GM12865 (cell line): ENCODE results near the gene SPPL3.

ENCODE experiments used
- DNase-seq: peaks from one replicate; pipeline ENCODE4 v3.0.0; 2010; ENCODE audit warnings: low read depth
- H3K4me3 ChIP-seq: 2 replicates; pipeline ENCODE4 v1.5.1; 2011; ENCODE audit warnings: mild to moderate bottlenecking, low read depth, low read length, control low read depth
- CTCF ChIP-seq: IDR thresholded peaks from 2 replicates; pipeline ENCODE4 v1.5.1; 2011; ENCODE audit warnings: low read length, control low read depth, low read depth, inconsistent platforms; ENCODE audit not compliant: insufficient read depth; ENCODE audit errors: missing control alignments

Gene SPPL3

DNA sequence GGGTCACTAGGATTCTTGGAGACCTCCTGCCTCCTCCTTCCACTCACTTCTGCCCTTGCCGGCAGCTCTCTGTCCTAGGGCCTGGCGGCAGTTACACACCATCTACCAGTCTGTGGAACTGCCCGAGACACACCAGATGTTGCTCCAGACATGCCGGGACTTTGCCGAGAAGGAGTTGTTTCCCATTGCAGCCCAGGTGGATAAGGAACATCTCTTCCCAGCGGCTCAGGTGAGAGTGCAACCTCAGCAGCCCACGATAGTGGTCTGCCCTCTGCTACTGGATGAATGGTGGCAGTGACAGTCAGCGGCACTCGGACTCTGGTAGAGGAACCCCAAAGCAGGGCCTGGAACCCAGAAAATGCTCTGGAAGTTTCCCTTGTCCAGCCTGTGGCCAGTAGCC is 177.2 kb downstream of the SPPL3 start:
- no peak for TF ChIP-seq CTCF
- DNase-seq = no peak
- no peak overlapping the region for H3K4me3 ChIP-seq

DNA sequence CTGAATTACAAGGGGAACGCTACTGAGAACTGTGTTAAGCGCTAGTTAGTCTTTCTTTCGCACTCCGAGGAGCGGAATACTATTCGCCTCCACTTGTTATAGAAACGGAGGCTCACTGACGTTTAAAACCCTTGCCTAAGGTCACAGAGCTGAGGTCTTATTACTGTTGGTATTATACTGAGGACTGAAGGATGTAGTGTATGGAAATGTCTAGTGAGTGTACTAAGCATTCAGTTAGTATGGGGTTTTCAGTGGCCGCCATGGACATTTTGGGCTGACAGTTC is 177.7 kb downstream of the SPPL3 start:
- peak overlapping the region; percentile 62 for H3K4me3 ChIP-seq
- TF ChIP-seq CTCF = no peak
- no peak for DNase-seq

DNA sequence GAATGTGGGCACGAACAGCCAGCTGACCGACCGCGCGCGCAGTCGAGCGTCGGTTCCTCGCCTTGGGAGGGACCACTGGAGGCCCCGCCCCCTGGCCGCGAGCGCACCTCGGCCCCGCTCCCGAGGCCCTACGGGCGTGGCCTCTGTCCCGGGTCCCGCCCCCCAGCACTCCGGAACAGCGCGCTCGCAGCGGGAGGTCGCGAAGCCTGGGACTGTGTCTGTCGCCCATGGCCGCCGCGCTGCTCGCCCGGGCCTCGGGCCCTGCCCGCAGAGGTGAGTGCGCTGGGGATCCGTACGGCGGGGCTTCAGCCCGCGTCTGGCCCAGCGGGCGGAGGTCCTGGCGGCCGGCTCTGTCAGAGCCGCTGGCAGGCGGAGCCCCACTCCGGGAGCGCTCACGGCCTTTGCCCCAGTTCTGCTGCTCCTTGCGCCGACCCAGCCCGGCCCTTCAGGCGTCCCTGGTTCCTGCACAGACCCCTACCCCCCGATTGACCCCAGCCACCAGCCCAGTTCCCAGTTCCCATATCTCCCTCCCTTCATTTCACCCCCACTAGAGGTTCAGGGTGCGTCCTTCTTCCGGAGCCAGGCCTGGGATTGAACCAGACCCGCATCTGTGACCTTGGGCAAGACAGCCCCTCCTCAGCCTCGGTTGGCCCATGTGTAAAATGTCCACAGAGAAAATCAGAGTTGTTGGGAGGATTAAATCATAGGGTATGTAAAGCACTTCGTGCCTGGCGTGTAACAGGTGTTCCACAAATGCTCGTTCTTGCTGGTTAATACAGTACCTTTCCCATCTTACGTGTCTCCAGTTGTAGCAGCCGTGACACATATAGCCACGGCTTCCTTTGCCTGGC is 178.3 kb downstream of the SPPL3 start, which contains the start of gene ACADS:
TSS of gene ACADS (plus strand) at position 168 of the 851 bp plus-strand sequence. CDS start at position 228, 60 bp downstream.
- TF ChIP-seq CTCF = no peak
- H3K4me3 ChIP-seq = peak within 1 kb of the TSS; percentile 62
- DNase-seq = peak; percentile 93

GRCh38 chr12:120725151-120725658 is 179.0 kb downstream of the SPPL3 start:
- no peak for DNase-seq
- no peak for TF ChIP-seq CTCF
- peak overlapping the region; percentile 62 for H3K4me3 ChIP-seq

DNA sequence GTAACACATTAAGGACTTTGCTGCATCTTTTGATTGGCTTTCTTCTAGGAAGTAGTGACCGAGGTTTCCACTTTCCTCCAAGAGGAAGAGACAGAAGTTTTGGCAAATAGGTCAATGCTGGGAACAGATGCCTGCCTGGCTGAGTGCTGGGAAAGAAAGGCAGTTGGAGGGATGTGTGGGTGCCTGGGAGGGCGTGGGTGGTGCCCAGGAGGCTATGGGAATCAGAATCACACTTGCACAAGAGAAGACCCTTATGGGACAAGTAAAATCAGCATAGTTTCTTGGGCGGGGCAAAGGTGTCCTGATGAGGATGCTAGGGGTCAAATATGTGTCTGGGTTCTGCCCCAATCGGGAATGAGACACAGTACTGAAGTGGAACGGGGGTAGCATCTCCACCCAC is 179.4 kb downstream of the SPPL3 start:
- DNase-seq = no peak
- H3K4me3 ChIP-seq = no peak overlapping the region
- TF ChIP-seq CTCF = no peak

DNA sequence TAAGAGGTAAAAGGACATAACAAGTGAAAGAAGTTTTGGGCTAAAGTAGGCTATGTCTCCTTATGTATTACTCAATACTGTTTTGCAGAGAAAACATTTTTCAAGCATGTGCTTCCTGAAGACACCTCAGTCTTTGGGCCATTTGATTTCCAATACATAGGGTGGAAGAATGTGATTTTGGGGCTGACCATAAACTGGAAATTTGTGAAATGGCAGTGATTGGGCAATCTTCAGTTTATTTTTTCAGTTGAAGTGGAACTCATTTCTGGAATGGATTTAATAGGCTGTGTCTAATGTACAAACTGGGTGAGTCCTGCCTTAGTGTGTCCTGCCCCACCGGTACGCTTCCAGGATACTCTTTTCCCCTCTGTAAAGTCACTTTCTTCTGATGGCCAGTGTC is 181.4 kb downstream of the SPPL3 start:
- DNase-seq = no peak

More for the DNA sequence above, 181.4 kb downstream of the SPPL3 start:
- no peak overlapping the region for H3K4me3 ChIP-seq
- no peak for TF ChIP-seq CTCF
